Measurements from ENCODE around the gene VWA5B2. TPM values are rescaled to one million over a fixed set of nuclear protein-coding genes. Genes with fewer than 3 reads are reported as not detected.
A peak's percentile ranks its signal among the peaks of the same experiment; 100 is the strongest.

VWA5B2 gene
- total and polyA plus RNA-seq, 9 of the 15 experiments (the other 6 are each of a cell fraction or from before 2014, with no cell fraction given) = 0.04 TPM; not detected in 8

- TF ChIP-seq MLX (CRISPR knock-in tag; conservative IDR thresholded peaks at IDR 0.05) = no peak
- no peak for TF ChIP-seq TSC22D4 (tag; IDR thresholded peaks at IDR 0.05)
- TF ChIP-seq FOXA3 (CRISPR knock-in tag; conservative IDR thresholded peaks at IDR 0.05 in 1 of 2, IDR thresholded peaks at IDR 0.05 in 1 of 2) = no peak
- TF ChIP-seq CUX1 (CRISPR knock-in tag; IDR thresholded peaks at IDR 0.05) = no peak
- no peak for TF ChIP-seq ZNF589 (CRISPR knock-in tag; IDR thresholded peaks at IDR 0.05; ENCODE audit: low read depth)
- TF ChIP-seq ESRRA (IDR thresholded peaks at IDR 0.05; ENCODE audit: borderline replicate concordance, low read depth) = peak; percentile 66; the same call in 1 of the 2 replicates
- no peak for TF ChIP-seq KLF13 (tag; IDR thresholded peaks at IDR 0.05; ENCODE audit: borderline replicate concordance, low read depth)
- TF ChIP-seq ZNF707 (CRISPR knock-in tag; conservative IDR thresholded peaks at IDR 0.05) = no peak
- TF ChIP-seq PTBP1 (IDR thresholded peaks at IDR 0.05; ENCODE audit: low read depth, low read length) = no peak
- TF ChIP-seq PHF20 (IDR thresholded peaks at IDR 0.05; ENCODE audit: partially characterized antibody) = peak; percentile 95
- no peak for TF ChIP-seq SMARCE1 (IDR thresholded peaks at IDR 0.05)
- TF ChIP-seq ARID3B (CRISPR knock-in tag; IDR thresholded peaks at IDR 0.05; ENCODE audit: borderline replicate concordance) = 0 out of 2 replicates have a peak, but pooled peaks have one; percentile 59
- no peak for TF ChIP-seq DNMT1 (IDR thresholded peaks at IDR 0.05)
- no peak for TF ChIP-seq MCM7 (IDR thresholded peaks at IDR 0.05)
- no peak; the same call in 1 of the 2 replicates for TF ChIP-seq ZSCAN29 (IDR thresholded peaks at IDR 0.05)
- no peak for TF ChIP-seq SREBF1 (IDR thresholded peaks at IDR 0.05; ENCODE audit: borderline replicate concordance, low read depth, low read length)
- peak; percentile 86 for TF ChIP-seq MXD1 (CRISPR knock-in tag; IDR thresholded peaks at IDR 0.05; ENCODE audit: borderline replicate concordance, poor library complexity, severe bottlenecking)
- TF ChIP-seq ZNF316 (IDR thresholded peaks at IDR 0.05) = no peak
- TF ChIP-seq FOS (IDR thresholded peaks at IDR 0.05; ENCODE audit: extremely low read depth, insufficient read length) = no peak
- no peak for TF ChIP-seq WHSC1 (IDR thresholded peaks at IDR 0.05; ENCODE audit: low read length)
Observed at GRCh38 chr3:184248454-184249411, 19.3 kb downstream of the VWA5B2 start, which contains the start of gene ALG3 (continued).

All from K562 (cell line).